ENCODE data around the gene PDLIM1.
"Not testable (repeated sequence)": the region's sequence is repeated elsewhere in the genome, so short reads cannot be mapped to it uniquely, and the experiment has no call there.

PDLIM1 gene

DNA sequence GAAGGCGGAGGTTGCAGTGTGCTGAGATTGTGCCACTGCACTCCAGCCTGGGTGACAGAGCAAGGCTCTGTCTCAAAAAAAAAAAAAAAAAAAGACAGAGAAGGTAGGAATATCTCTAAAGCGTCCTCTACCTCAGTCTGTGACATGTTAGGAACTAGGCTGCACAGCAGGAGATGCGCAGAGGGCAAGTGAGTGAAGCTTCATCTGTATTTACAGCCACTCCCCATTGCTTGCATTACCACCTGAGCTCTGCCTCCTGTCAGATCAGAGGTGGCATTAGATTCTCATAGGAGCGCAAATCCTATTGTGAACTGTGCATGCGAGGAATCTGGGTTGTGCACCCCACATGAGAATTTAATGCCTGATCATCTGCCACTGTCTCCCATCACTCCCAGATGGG, 87.9 kb downstream of the PDLIM1 start:
- not testable (repeated sequence) for DNase-seq (ENCODE audit: low read depth)

DNA sequence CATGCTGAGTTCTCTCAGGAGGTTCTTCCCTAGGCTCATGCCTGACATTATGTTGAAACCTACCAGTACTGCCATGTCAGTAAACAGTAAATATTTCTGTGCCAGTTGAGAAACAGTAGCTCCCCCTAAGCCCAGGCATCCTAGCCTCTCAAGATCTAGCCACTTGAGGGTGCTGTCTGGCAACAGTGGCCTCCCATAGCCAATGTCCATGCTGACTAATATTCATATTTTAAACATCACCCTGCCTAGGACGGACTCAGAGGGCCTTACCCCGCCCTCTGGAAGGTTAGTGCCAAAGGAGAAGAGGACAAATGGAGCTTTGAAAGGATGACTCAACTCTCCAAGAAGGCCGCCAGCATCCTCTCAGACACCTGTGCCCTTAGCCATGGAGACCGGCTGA, 89.1 kb downstream of the PDLIM1 start:
- DNase-seq (ENCODE audit: low read depth) = no peak

DNA sequence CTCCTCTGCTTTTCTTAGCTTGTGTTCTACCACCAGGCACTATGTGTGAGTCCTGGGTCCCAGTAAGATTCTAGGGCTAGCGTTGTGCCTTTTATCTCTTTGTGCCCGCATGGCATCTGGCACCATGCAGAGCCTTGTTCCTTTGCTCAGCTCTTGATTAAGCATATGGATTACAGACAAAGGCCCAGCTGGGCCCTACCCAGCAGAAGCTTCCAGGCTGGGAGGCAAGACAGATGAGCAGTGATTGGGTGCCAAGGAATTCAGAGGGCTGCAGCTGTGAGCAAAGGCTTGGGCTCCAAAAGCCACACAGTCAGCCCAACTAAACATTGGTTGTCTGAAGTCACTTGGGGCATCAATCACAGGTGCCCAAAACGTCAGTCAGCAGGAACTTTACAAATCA, 94.8 kb downstream of the PDLIM1 start:
- no peak for DNase-seq (ENCODE audit: low read depth)

DNA sequence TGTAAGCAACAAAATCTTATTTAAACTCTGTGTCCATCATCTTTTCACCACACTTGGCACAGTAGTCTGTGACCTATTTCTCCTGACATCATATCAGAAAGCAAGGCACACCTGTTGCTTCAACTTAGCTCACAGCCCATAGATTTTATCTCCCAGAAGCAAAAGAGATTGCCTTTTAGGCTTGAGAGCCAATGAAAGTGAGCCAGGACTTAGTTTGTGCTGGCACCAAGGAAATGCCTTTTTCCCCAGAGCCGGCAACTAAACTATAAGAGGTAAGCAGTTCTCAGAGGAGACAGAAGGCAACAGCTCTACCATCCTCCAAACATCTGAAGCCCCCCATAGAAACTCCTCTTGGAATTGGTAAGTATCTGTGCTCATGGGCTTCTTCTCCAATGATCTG, 96.9 kb downstream of the PDLIM1 start, which contains the start of gene ACSM6:
ACSM6 (plus strand) TSS at position 295 of the 400 bp plus-strand sequence. CDS start 248 bp downstream, outside the sequence.
- no peak for DNase-seq (ENCODE audit: low read depth)

DNA sequence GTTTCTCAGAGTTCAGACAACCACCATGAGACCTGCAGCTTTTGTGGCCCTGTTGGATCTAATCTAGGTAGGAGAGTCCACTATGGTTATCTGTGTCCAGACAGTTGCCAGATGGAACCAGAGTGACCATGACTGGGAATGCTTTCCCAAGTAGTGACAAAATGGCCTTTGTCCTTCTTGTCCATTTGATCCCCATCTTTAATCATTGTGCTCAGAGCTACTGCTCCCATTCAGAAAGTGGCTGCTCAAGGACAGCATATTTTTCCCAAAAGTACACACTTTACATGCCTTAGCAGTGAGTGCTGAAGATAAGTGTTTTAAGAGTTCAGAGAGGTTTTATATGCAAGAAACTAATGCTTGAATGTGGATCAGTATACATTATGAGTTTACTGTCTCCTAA, 102.2 kb downstream of the PDLIM1 start:
- no peak for DNase-seq (ENCODE audit: low read depth)

DNA sequence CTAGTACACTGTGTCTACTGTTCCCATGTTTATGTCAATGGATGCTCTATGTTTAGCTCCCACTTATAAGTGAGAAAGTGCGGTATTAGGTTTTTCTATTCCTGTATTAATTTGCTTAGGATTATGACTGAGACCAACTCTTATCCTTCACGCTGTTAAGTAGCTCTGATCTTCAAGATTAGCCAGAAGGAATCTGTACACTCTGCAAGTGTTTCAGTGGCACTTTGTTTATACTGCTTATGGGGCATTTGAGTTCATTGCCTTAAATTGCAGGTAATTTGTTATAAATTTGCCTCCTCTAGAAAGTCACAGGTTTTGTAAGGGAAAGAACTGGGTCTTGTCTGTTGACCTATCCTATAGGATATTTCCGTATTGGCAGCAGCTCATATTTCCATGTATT, 103.2 kb downstream of the PDLIM1 start:
- DNase-seq (ENCODE audit: low read depth) = no peak
